Small intestine (tissue), 7 donors: Measurements from ENCODE around the gene UGT1A7. TPM values are rescaled to one million over a fixed set of nuclear protein-coding genes. Genes with fewer than 3 reads are reported as not detected.

Source experiments
- DNase-seq, 2 donors: peaks; one replicate each; pipeline versions ENCODE4 v3.0.0 to v3.0.0-alpha.2; 2013
- FAIRE-seq: peaks from 2 replicates; lab custom pipeline; 2012; peaks lifted over from hg19 to GRCh38; lab: Jason Lieb, UNC
- H3K27ac ChIP-seq, 3 donors: one replicate each; pipeline ENCODE4 v1.5.1; 2013; ENCODE audit warnings: low read length in 2 of 3, mild to moderate bottlenecking in 2 of 3, control low read depth in 1 of 3, inconsistent platforms in 1 of 3, low read depth in 1 of 3, moderate library complexity in 1 of 3
- H3K27me3 ChIP-seq, 3 donors: one replicate each; pipeline ENCODE4 v1.6.1; 2013; ENCODE audit warnings: low read length in 3 of 3, inconsistent platforms in 1 of 3; ENCODE audit not compliant: control insufficient read depth in 3 of 3, insufficient read depth in 3 of 3
- H3K36me3 ChIP-seq, 3 donors: one replicate each; pipeline ENCODE4 v1.6.1; 2013; ENCODE audit warnings: low read length in 3 of 3, inconsistent platforms in 1 of 3, low read depth in 1 of 3, mild to moderate bottlenecking in 1 of 3, moderate library complexity in 1 of 3; ENCODE audit not compliant: control insufficient read depth in 3 of 3, insufficient read depth in 2 of 3
- H3K4me1 ChIP-seq, 3 donors: one replicate each; pipeline ENCODE4 v1.6.1; 2013; ENCODE audit warnings: low read length in 2 of 3, inconsistent platforms in 1 of 3, low read depth in 1 of 3, mild to moderate bottlenecking in 1 of 3, moderate library complexity in 1 of 3; ENCODE audit not compliant: control insufficient read depth in 3 of 3, insufficient read depth in 2 of 3
- H3K4me3 ChIP-seq, 3 donors: one replicate each; pipeline ENCODE4 v1.5.1; 2013; ENCODE audit warnings: low read length in 3 of 3, control low read depth in 1 of 3, inconsistent platforms in 1 of 3, low read depth in 1 of 3, mild to moderate bottlenecking in 1 of 3, moderate library complexity in 1 of 3
- H3K9me3 ChIP-seq, 2 donors: one replicate each; pipeline ENCODE4 v1.6.1; 2013; ENCODE audit warnings: low read depth in 1 of 2, low read length in 1 of 2; ENCODE audit not compliant: control insufficient read depth in 2 of 2, insufficient read depth in 1 of 2
- WGBS, 3 donors: extraction: QIAGEN DNeasy Blood & Tissue Kit; methylation state at CpG; one replicate each; pipeline ENCODE4 v1.1.7; 2013; 5-methylcytosine and 5-hydroxymethylcytosine counted together
- polyA plus RNA-seq, 4 donors: library from polyadenylated mRNA; stranded (reverse) in 3 of 4; unstranded in 1 of 4; fragments of 200-250 nt in 3 of 4; fragments of 120-200 nt in 1 of 4; gene quantifications; one replicate each; pipeline versions ENCODE4 v1.2.1 to v1.2.3, GENCODE V29; 2013
- donor health status: healthy with polysubstance abuse.
- donor health status: control.
- donor health status: control.
- donor health status: Bipolar disorder and iron deficiency.
- donor health status: healthy.

Gene UGT1A7
- polyA plus RNA-seq, 4 donors = 0.03 to 9.6 (median 0.19) TPM; not detected in 1

DNA sequence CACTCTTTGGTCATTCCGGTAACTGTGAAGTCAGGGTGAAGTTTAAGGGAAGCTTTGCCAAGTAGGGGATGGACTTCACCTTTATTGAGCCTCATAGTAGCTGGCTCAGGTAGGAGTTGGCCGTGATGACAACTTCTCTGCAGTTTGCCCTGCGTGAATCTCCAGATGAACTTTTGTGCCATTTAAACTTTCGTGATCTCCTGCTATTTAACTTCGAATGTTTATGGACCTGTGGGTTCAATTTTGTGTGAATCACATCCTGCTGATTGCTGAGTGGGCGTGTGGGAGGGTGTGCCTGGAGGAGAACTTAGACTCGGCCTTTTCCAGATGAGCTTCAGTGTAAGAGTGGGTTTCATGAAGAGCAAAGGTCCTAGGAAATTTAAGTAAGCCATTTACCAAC is 82.6 kb downstream of the UGT1A7 start:
- peak overlapping the region in 2 of 3 donors; percentile 75 to 94 for H3K27ac ChIP-seq
- H3K36me3 ChIP-seq = peaks cover 0 to 4% (median 0%) of the 10 kb centered on the region in 3 donors
- H3K4me1 ChIP-seq = peaks cover 0 to 43% (median 7%) of the 10 kb centered on the region in 3 donors
- peaks cover 0 to 3% (median 0%) of the 10 kb centered on the region in 3 donors for H3K27me3 ChIP-seq
- peaks cover 0 to 13% of the 10 kb centered on the region in 2 donors for H3K9me3 ChIP-seq
- FAIRE-seq (peak; percentile 36), DNase-seq (peak; percentile 74 to 88)
- WGBS, 3 donors = 10 to 45% (median 27%) methylated on average over 7 of the region's 7 CpGs
- H3K4me3 ChIP-seq = peak overlapping the region in 1 of 3 donors; percentile 32

DNA sequence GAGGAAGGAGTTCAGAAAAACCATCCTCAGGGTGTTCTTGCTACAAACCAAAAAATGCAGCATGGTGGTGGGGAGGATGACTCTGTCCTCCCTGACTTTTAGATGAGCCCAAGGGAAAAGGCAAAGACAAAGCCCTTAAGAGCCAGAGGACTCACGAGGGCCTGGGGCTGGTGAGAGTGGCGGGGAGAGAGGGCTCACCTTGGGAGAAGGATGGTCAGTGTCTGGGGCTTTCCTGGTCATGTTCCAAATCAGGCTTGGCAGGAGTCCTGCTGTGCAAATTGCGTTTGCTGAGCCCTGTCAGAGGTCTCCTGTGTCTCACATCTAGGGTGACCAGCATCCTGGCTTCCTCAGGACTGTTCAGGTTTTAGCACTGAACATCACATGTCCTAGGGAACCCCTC is 83.1 kb downstream of the UGT1A7 start:
- H3K4me1 ChIP-seq = peaks cover 0 to 39% (median 4%) of the 10 kb centered on the region in 3 donors
- H3K27ac ChIP-seq = peak overlapping the region; percentile 16 to 82 (median 75)
- peaks cover 0 to 3% (median 0%) of the 10 kb centered on the region in 3 donors for H3K27me3 ChIP-seq
- peaks cover 0 to 6% (median 0%) of the 10 kb centered on the region in 3 donors for H3K36me3 ChIP-seq
- DNase-seq (no peak), FAIRE-seq (no peak)
- peaks cover 0 to 9% of the 10 kb centered on the region in 2 donors for H3K9me3 ChIP-seq
- WGBS, 3 donors = 58 to 64% (median 58%) methylated on average over 3 of the region's 3 CpGs
- H3K4me3 ChIP-seq = no peak overlapping the region

DNA sequence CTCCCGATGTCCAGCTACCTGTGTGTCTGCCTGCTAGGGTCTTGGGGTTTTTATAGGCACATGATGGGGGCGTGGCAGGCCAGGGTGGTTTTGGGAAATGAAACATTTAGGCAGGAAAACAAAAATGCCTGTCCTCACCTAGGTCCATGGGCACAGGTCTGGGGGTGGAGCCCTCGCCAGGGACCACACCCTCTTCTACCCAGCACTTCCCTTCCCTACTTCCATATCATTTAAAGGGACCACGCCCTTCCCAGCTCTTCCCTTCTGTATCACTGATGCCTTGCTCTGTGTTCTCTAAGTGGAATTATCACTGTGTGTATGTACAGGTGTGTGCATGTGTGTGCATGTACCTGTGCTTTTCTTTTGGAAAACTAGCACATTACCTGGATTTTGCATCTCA is 84.7 kb downstream of the UGT1A7 start:
- Histone ChIP-seq H3K4me1 (peaks cover 0 to 25% (median 0%) of the 10 kb centered on the region in 3 donors), H3K36me3 (peaks cover 0 to 8% (median 0%) of the 10 kb centered on the region in 3 donors), H3K9me3 (no peaks in the 10 kb centered on the region), H3K4me3 (no peak overlapping the region), H3K27me3 (peaks cover 0 to 3% (median 0%) of the 10 kb centered on the region in 3 donors), H3K27ac (no peak overlapping the region)
- 68 to 79% (median 68%) methylated on average over 4 of the region's 4 CpGs for WGBS, 3 donors
- DNase-seq = peak in 1 of 2 donors; percentile 49
- no peak for FAIRE-seq

DNA sequence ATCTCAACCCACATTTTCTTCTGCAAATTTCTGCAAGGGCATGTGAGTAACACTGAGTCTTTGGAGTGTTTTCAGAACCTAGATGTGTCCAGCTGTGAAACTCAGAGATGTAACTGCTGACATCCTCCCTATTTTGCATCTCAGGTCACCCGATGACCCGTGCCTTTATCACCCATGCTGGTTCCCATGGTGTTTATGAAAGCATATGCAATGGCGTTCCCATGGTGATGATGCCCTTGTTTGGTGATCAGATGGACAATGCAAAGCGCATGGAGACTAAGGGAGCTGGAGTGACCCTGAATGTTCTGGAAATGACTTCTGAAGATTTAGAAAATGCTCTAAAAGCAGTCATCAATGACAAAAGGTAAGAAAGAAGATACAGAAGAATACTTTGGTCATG is 86.4 kb downstream of the UGT1A7 start:
- no peak for FAIRE-seq
- Histone ChIP-seq H3K4me1 (peaks cover 0 to 18% (median 0%) of the 10 kb centered on the region in 3 donors), H3K27me3 (peaks cover 0 to 5% (median 0%) of the 10 kb centered on the region in 3 donors), H3K36me3 (peaks cover 0 to 10% (median 0%) of the 10 kb centered on the region in 3 donors), H3K4me3 (no peak overlapping the region), H3K9me3 (no peaks in the 10 kb centered on the region), H3K27ac (no peak overlapping the region)
- WGBS, 3 donors = 80 to 93% (median 90%) methylated on average over 4 of the region's 4 CpGs
- DNase-seq = no peak

DNA sequence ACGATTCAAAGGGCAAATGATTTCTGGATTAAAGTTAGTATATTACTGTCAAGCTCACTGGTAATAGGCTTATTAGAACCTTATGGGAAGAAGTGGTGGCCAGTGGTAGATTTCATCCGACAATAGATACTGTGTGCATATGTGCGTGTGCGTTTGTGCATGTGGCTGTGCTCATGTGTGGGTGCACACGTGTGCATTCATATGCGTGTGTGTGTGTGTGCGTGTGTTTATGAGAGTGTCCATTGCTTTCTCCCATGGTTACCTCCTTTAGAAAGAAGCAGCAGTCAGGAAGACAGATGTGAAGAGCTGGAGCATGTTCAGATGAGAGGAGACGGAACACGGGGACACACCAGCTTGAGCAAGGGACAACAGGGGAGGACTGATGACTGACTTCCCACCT is 87.6 kb downstream of the UGT1A7 start:
- FAIRE-seq = no peak
- Histone ChIP-seq H3K36me3 (peaks cover 0 to 10% (median 0%) of the 10 kb centered on the region in 3 donors), H3K4me1 (peaks cover 0 to 11% (median 0%) of the 10 kb centered on the region in 3 donors), H3K9me3 (no peaks in the 10 kb centered on the region), H3K27me3 (peaks cover 0 to 5% (median 0%) of the 10 kb centered on the region in 3 donors), H3K27ac (no peak overlapping the region), H3K4me3 (no peak overlapping the region)
- 90 to 92% (median 92%) methylated on average over 9 of the region's 9 CpGs for WGBS, 3 donors
- no peak for DNase-seq

DNA sequence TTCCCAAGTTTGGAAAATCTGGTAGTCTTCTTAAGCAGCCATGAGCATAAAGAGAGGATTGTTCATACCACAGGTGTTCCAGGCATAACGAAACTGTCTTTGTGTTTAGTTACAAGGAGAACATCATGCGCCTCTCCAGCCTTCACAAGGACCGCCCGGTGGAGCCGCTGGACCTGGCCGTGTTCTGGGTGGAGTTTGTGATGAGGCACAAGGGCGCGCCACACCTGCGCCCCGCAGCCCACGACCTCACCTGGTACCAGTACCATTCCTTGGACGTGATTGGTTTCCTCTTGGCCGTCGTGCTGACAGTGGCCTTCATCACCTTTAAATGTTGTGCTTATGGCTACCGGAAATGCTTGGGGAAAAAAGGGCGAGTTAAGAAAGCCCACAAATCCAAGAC is 90.5 kb downstream of the UGT1A7 start:
- WGBS, 3 donors = 88 to 91% (median 91%) methylated on average over 16 of the region's 16 CpGs
- peaks cover 0 to 10% (median 0%) of the 10 kb centered on the region in 3 donors for H3K36me3 ChIP-seq
- no peak for FAIRE-seq
- H3K4me1 ChIP-seq = no peaks in the 10 kb centered on the region
- H3K27ac ChIP-seq = no peak overlapping the region
- peaks cover 0 to 14% of the 10 kb centered on the region in 2 donors for H3K9me3 ChIP-seq
- no peak for DNase-seq
- H3K27me3 ChIP-seq = peaks cover 0 to 2% (median 0%) of the 10 kb centered on the region in 3 donors
- no peak overlapping the region for H3K4me3 ChIP-seq

DNA sequence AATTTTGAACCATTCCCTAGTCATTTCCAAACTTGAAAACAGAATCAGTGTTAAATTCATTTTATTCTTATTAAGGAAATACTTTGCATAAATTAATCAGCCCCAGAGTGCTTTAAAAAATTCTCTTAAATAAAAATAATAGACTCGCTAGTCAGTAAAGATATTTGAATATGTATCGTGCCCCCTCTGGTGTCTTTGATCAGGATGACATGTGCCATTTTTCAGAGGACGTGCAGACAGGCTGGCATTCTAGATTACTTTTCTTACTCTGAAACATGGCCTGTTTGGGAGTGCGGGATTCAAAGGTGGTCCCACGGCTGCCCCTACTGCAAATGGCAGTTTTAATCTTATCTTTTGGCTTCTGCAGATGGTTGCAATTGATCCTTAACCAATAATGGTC is 90.9 kb downstream of the UGT1A7 start:
- DNase-seq (no peak), FAIRE-seq (no peak)
- Histone ChIP-seq H3K27me3 (peaks cover 0 to 2% (median 0%) of the 10 kb centered on the region in 3 donors), H3K4me3 (no peak overlapping the region), H3K4me1 (no peaks in the 10 kb centered on the region), H3K36me3 (peaks cover 0 to 9% (median 0%) of the 10 kb centered on the region in 3 donors), H3K27ac (no peak overlapping the region), H3K9me3 (peaks cover 1 to 16% of the 10 kb centered on the region in 2 donors)
- WGBS, 3 donors = 67 to 75% (median 69%) methylated on average over 5 of the region's 5 CpGs

DNA sequence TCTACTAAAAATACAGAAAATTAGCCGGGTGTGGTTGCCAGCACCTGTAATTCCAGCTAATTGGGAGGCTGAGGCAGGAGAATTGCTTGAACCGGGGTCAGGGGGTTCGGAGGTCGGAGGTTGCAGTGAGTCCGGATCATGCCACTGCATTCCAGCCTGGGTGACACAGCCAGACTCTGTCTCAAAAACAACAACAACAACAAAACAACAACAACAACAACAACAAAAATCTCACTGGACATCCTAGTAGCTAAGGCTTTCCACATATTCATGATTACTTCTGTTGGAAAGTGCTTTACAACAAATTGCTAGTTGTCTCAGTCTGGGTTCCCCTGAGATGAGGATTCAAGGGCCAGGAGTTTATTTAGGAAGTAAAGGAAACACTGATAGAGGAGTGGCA is 92.2 kb downstream of the UGT1A7 start:
- DNase-seq (no peak), FAIRE-seq (no peak)

More for the DNA sequence above, 92.2 kb downstream of the UGT1A7 start:
- WGBS, 3 donors = 88 to 91% (median 88%) methylated on average over 5 of the region's 5 CpGs
- peaks cover 1 to 16% of the 10 kb centered on the region in 2 donors for H3K9me3 ChIP-seq
- peaks cover 0 to 2% (median 0%) of the 10 kb centered on the region in 3 donors for H3K27me3 ChIP-seq
- peaks cover 0 to 9% (median 0%) of the 10 kb centered on the region in 3 donors for H3K36me3 ChIP-seq
- H3K4me3 ChIP-seq = no peak overlapping the region
- H3K27ac ChIP-seq = no peak overlapping the region
- H3K4me1 ChIP-seq = no peaks in the 10 kb centered on the region
